ENCODE results near the gene TRAPPC10. TPM values are rescaled to one million over a fixed set of nuclear protein-coding genes. Genes with fewer than 3 reads are reported as not detected.

Gene TRAPPC10
- total RNA-seq, 1 donor from 2014 or later, result 22.2 TPM

DNA sequence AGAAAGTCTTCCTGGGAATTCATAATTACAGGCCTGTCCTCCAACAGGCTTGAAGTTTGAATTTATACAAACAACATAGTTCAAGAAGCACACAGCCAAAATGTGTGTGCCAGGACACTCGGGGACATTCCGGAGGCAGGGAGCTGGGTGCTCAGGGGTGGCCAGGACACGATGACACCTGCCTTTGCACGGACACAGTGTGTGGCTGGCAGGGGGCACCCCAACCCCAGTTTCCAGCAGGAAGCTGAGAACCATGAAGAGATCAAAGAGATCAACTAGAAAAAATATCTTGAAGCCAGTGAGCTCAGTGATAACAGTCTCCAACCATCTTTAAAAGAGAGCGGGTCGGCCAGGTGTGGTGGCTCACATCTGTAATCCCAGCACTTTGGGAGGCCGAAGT is 32.5 kb upstream of the TRAPPC10 start:
- no peak for DNase-seq (ENCODE audit: low spot score)
- intact Hi-C loops (cut with DNase I), result no loop called here

DNA sequence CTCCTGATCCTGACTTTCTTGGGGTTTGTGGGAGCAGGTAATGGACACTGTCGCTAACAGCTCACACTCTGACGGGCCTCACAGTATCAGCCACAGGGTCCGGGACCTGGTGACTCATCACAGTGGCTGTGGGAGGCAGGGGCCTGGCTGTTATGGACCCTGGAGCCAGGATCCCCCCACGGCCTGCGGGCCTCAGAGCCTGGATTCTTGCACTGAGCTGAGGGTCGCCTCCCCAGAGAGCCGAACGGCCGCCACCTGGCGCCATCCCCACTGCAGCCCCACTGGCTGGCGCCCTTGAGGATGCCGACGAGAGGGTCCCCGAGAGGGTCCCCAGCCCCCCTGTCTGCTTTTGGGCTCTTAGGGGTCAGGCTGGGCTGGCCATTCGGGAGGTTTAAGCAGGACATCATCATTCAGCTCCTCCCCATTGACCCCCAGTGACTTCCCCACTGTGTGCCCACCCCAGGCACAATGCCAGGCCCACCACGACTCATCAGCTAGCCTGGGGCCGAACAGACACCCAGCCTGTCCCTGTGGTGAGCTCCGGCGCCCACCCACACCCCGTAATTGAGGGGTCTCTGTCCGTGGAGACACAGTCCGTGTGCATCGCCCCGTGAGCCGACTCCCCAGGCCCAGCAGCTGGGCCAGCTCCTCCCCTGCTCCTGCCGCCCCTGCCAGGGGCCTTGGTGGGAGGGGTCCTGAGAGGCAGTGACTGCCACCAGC is 30.8 kb upstream of the TRAPPC10 start:
- intact Hi-C loops (cut with DNase I), result no loop called here
- no peak for DNase-seq (ENCODE audit: low spot score)

DNA sequence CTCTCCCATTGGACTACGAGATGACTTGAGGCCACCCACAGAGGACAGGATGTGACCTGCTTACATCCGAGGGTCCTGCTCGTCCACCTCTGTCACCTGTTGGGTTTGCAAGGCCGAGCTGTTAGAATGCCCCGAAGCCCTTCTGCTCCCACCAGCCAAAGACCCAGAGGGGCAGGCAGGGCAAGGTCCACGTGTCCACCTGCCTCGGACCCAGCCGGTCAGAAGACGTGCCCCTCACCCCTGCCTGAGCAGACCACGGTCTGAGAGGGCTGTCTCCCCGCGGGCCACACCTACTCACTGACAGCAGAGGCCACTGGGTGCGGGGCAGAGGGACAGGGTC is 30.3 kb upstream of the TRAPPC10 start:
- DNase-seq (ENCODE audit: low spot score), result no peak
- intact Hi-C loops (cut with DNase I), result no loop called here

DNA sequence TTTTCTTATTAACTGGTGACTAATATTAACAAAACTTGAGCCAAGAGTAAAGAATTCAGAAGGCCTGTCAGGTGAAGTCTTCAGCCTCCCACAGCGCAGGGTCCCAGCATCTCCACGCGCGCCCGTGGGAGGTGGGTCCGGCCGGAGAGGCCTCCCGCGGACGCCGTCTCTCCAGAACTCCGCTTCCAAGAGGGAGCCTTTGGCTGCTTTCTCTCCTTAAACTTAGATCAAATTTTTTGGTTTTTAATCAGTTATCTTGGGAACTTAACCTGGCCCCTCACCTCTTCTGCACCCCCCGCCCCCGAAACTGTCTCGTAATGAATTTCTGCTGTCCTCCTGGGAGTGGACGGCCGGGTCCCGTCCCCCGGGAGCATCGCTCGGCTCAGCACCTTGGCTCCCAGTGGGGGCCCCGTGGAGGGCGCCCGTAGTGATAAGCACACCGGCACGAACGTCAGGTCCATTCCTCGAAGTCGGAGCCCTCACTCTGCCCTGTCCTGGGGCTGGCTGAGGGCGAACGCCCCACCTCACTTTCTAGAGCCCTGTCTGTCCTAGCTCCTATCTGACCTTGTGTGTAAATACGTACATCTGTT is 29.5 kb upstream of the TRAPPC10 start:
- DNase-seq (ENCODE audit: low spot score), result no peak
- intact Hi-C loops (cut with DNase I), result no loop called here

DNA sequence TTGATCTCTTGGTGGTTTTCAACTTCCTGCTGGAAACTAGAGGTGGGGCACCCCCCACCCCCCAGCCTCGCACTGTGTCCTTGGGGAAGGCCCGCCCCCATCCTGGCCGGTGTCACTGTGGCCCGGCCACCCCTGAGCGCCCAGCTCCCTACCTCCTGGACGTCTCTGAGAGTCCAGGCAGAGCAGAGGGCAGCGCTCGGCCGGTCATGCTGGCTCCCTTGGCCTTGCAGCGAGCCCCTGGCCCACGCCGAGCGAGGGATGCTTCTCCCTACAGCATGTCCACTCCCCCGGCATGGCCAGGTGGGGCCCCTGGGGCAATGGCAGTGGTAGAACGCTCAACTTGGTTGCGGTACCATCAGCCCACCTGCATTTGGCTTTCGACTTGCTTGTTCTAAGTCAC is 28.7 kb upstream of the TRAPPC10 start:
- intact Hi-C loops (cut with DNase I), result no loop called here

DNA sequence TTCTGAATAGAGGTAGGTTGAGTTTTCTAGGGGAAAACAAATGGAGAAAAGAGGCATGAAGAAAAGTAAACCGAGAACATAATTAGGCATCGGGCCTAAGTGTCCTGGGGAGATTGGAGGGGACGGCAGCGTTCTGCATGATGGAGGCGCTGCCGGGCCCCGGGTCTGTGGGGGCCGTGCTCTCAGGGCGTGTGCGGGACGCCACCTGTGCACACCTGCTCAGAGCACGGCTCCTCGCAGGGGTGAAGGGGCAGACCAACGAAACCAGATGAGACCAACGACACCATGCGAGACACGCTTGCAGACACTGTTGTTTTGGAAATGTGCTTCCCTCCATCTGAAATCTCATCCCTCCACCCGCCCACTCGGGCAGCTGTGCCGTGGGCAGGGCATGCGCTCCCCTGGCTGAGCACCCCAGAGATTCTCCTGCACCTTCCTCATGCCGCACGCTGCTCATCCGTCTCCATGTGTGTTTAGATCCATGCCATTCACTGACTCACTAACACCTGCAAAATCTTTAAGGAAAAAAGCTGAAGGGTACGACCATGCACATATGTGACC is 28.2 kb upstream of the TRAPPC10 start:
- no peak for DNase-seq (ENCODE audit: low spot score)
- intact Hi-C loops (cut with DNase I), result no loop called here

More for the DNA sequence above, 28.7 kb upstream of the TRAPPC10 start:
- DNase-seq (ENCODE audit: low spot score), result no peak

DNA sequence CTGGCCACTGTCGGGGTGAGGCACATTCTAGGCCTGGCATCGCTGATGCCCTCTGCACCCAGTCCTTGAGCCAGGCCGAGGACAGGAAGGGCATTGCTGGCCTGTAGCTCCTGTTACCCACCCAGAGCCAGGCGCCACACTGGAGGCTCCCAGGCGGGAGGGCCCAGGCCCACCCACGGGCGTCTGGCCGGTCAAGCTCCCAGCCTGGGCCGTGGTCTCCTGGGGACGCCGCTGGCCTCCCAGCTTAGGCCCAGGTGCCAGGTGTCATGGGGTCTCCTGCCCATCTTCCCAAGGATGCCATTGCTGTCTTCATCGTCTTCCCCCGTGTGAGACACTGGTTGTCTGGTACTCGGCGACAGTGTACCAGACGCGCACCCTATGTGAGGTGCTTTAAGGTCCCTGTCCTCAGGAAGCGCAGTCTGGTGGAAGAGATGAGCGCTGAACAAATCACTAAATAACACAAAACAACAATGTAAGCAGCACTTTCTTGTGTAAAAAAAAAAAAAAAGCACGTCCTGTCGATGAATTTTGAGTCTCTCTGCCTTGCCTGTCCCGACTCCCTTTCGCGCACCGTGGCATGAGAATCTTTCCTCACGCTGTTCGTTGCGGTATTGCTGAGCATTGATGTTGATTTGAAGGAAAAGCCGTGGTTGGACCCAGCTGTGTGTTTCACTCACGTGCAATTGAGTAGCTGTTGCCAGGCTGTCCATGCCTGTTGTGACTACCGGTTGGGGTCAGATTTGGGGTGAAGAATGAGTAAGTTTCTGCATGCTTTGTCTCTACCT is 27.0 kb upstream of the TRAPPC10 start:
- DNase-seq (ENCODE audit: low spot score), result no peak
- intact Hi-C loops (cut with DNase I), result no loop called here

DNA sequence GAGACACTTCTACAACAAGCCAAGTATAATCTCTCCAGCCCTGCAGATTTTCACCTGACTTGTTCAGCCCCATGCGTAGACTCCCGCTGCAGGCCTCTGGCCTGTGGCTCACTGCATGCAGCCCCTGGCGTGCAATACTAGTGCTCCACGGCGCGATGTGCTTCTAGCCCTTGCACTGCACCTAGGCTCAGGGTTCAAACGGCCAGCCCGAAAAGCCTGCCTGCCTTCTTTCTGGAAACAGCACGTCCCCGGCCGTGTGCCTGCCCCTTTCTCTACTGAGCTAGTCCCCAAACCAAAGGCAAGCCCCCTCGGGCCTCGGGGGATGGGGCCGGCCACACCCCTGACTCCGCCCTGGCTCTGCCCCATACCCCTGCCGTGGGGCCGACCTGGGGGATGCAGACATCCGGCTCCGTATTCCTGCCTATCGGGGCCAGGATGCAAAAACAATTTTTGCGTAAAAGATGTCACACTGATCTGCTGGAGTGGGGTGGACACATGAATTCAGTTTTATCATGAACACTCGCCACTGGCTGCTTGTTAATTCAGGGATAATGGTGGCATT is 26.3 kb upstream of the TRAPPC10 start:
- intact Hi-C loops (cut with DNase I), result no loop called here
- no peak for DNase-seq (ENCODE audit: low spot score)

DNA sequence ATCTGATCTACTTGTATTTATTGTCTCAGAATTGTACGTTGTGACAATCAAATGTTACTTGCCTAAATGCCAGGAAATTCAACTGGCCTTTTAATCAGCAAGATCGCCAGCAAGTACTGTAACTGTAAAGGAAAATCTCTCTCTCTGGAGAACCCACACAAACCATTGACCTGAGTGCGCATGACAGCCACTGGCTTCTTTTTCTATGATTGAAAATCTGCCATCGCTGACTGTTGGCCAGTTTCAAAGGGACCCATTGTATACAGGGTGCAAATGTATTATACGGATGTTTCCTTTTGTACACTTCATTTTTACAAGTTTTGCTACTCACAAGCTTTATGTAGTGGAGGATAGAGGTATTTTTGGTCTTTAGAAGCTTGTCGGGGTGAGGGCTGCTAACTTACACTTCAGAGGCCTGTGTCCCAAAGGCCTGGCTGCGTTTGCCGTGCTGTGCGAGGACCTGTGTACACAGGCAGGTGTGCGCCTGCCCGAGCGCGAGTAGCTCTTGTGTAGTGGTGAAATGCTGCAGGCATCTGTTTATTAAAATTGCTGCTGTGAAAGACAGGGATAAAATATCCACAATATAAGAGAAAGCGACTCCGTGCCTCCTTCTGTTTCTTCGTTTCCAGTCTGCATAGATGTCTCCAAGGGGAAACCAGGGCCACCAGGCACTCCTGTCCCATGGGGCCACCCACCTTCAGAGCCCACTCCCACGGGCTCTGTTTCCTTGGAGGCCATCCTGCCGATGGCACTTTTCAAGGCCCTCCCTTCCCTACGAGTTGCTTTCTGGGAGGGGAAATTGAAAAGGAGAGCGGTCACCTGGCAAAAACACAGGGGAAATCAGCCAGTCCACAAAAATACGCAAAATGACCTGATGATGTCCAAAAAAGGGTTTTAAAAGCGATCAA is 25.3 kb upstream of the TRAPPC10 start:
- intact Hi-C loops (cut with DNase I), result no loop called here
- DNase-seq (ENCODE audit: low spot score), result no peak

DNA sequence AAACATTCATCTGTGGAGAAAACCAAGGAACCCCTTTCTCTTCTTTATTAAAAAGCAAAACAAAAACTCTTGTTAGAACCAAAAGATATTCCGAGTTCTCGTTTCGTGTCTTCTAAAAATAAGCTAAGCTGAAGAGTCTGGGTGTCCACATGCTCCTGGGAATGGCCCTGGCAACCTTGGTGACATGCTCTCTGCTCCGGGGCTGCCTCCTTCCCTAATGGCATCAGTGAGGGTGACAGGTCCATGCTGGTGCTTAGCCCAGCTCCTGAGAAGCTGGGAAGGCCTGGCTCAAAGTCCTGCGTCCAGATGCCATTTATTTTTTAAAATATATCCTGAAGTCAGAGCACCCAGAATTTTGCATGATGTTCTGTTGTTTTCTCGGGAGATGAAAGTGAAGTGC is 24.6 kb upstream of the TRAPPC10 start:
- intact Hi-C loops (cut with DNase I), result no loop called here
- DNase-seq (ENCODE audit: low spot score), result no peak

DNA sequence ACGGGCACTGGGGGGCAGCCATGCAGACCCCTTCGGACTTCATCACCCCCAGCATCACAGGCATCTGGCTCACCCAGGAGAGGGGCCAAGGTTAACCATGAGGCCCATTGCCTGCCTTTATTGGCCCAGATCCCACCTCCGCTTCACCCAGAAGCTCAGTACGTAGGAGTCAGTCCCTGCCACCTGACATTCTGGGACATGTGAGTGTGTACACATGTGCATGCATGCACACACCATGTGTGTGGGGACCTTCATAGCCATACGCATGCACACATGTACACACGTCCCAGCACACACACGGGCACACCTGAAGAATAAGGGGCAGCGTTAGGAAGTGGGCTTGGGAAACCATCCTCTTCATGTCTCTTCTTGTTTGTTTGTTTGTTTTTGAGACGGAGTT is 24.1 kb upstream of the TRAPPC10 start:
- no peak for DNase-seq (ENCODE audit: low spot score)
- intact Hi-C loops (cut with DNase I), result no loop called here

DNA sequence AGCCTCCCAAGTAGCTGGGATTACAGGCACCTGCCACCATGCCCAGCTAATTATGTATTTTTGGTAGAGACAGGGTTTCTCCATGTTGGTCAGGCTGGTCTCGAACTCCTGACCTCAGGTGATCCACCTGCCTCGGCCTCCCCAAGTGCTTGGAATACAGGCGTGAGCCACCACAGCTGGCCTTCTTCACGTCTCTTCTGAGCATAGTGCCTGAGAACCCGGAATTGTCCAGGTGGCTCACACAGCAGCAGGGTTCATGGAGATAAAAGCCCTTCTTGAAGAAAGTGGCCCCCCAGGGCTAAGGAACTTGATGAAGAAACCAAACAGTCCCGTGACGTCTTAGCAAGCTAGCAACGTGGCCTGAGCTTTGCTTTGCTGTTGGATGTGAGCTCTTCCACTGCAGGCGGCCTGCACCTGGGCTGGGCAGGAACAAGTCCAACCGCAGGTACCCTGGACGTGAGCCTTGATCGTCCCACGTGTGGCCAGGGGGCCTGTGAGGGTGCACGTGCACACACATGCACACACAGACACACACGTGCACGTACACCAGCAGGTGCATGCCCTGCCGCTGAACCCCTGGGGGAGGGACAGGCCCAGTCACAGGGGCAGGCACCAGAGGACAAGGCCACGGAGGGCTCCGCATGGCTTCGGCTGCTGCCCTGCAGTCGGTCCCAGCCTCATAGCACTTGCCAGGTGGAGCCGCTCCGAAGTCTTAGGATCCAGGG is 23.4 kb upstream of the TRAPPC10 start:
- no peak for DNase-seq (ENCODE audit: low spot score)
- intact Hi-C loops (cut with DNase I), result no loop called here

DNA sequence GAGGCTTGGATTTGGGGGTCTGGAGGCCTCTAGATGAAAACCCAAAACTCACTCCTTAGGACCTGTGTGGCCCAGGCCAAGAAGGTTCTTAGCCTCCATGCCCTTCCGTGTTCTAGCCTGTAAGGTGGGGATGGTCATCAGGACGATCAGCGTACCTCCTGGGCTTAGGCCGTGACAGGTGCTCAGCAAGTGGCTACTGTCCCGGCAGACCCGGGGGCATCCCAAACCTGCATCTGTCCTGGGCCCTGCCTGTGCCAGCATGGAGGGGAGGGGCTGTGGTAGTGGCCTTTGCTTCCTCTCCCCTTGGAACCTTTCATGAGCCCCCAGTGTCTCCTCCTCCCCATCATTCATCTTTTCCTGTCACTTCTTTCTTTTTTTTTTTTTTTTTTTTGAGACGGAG is 22.7 kb upstream of the TRAPPC10 start:
- DNase-seq (ENCODE audit: low spot score), result no peak
- intact Hi-C loops (cut with DNase I), result no loop called here

DNA sequence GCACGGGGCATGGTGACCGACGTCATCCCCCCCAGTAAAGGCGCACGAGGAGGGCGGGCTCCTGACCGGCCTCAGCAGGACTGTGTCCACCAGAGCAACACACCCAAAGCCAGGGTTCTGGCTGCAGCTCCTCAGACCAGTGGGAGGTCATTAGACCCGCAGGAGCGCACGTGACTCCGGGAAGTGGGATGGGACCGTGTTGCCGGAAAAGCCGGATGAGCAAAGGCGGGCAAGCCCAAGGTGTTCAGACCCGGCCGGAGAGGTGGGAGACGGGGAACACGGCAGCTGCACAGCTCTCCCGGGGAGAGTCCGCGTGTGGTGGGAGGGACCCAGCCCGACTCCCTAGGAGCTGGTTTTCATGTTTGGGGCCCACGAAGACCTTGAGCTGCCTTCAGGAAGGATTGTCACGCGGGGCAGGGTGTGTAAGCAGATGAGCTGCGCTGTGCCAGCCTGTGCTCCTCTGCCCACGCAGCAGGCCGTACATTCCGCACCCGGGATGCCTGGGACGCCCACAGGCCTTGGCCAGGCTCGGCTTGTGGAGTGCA is 20.6 kb upstream of the TRAPPC10 start:
- no peak for DNase-seq (ENCODE audit: low spot score)
- intact Hi-C loops (cut with DNase I), result no loop called here

DNA sequence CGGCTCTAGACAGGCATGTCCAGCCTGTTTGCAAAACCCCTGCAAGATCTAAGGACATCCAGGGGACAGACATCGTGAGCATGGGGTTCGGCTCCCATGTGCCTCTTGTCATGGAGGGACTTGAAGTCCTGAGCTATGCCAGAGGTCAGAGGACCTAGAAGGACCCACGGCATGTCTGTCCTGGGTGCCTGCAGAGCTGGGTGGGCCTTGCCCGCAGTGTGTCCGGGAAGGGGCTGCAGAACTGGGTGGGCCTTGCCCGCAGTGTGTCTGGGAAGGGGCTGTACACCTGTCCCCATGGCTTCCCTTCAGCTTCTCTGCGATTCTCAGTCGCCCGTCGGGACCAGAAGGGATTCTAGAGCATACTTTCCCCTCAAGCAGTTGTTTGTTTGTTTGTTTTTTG is 20.0 kb upstream of the TRAPPC10 start:
- intact Hi-C loops (cut with DNase I), result no loop called here

DNA sequence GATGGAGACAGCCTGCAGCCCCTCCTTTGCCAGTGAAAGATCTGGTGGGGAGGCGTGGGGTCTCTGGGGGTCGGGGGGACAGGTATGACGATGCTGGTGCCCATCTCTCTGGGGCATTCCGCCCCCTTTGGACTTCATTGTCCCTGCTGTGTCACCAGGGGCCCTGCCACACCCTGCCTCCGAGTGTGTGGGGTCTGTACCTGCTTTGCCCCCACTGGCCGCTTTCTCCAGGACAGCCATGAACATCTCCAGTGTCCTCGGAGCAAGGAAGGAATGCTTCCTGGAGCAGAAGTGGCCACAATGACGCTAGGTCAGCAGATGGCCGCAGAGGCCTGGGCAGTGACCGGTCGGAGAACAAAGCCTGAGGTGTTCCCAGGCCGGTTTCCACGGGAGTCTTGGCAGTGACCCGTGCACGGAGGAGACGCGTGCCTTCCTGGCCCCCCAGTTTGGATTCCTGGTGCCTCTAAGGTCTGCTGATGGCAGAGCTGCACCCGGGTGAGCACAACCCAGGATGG is 18.6 kb upstream of the TRAPPC10 start:
- no peak for DNase-seq (ENCODE audit: low spot score)
- intact Hi-C loops (cut with DNase I), result no loop called here

More for the DNA sequence above, 20.0 kb upstream of the TRAPPC10 start:
- no peak for DNase-seq (ENCODE audit: low spot score)

DNA sequence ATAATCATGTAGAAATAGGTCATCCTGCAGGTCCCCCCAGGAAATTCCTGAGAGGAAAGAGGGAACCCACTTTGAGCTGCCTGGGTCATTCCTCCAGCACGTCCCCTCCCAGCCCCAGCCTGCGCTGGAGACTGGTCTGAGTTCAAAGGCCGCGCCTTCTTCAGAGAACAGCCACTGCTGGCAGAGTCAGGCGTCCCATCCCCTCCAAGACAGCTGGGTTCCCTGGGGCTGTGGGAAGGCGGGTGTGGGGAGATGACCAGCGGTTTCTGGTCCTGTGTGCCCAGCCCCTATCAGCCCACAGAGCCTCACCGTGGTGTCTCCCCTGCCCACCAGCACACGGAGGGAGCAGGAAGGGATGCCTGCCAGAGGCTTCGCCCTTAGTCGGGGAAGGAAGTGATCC is 18.0 kb upstream of the TRAPPC10 start:
- intact Hi-C loops (cut with DNase I), result no loop called here
- no peak for DNase-seq (ENCODE audit: low spot score)

DNA sequence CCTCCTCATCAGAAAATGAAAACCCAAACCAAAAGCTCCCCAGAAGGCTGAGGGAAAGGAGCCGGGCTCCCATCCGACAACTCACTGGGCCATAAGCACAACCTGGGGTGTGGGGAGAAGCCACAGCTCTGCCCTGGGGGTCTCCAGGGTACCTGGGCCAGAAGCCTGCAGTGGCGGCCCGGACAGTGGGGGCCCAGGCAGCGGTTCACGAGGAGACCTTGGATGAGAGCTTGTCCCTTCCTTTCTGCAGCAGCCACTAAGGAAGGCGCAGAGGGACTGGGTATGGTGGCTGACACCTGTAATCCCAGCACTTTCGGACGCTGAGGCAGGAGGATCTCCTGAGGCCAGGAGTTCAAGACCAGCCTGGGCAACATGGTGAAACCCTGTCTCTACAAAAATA is 17.5 kb upstream of the TRAPPC10 start:
- DNase-seq (ENCODE audit: low spot score), result no peak

More for the DNA sequence above, 17.5 kb upstream of the TRAPPC10 start:
- intact Hi-C loops (cut with DNase I), result no loop called here

Measured in cardiac septum (tissue), 1 donor.